HG02763 (cell line): ENCODE results near the gene HRH2.

Experiments
- ATAC-seq: cut with Tn5 transposase; IDR thresholded peaks from one replicate; pipeline ENCODE4 v1.9.1; 2021; ENCODE audit warnings: mild to moderate bottlenecking, moderate library complexity; ENCODE audit not compliant: unreplicated experiment

Gene HRH2

DNA sequence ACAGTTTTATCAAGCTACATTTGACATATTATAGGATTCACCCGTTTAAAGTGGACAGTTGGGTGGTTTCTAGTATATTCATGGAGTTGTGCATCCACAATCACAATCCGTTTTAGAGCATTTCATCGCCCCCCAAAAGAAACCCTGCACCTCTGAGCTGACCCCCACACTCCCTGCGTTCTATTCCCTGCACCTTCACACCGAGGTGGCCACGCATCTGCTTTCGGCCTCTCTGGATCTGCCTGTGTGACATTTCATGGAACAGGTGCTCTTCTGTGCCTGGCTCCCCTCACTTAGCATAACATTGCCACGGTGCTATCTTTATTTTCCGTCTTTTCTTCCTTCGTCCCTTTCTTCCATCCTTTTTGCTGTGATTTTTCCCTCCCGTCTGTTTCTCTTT lies 32.7 kb downstream of the HRH2 start:
- ATAC-seq: no peak

DNA sequence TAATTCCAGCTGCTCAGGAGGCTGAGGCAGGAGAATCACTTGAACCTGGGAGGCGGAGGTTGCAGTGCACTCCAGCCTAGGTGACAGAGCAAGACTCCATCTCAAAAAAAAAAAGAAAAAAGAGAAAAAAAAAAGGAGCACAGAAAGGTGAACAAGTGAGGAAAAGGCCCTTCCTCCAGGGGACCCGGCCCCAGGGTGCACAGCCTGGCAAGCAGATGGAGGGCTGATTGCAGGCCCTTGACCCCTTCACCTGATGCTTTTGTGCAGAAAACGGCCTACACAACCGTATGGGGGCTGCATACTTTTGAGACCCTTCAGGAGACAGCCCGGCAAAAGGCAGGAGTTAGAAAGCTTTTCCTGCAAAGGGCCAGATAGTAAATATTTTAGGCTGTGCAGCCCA lies 33.9 kb downstream of the HRH2 start:
- no peak for ATAC-seq

DNA sequence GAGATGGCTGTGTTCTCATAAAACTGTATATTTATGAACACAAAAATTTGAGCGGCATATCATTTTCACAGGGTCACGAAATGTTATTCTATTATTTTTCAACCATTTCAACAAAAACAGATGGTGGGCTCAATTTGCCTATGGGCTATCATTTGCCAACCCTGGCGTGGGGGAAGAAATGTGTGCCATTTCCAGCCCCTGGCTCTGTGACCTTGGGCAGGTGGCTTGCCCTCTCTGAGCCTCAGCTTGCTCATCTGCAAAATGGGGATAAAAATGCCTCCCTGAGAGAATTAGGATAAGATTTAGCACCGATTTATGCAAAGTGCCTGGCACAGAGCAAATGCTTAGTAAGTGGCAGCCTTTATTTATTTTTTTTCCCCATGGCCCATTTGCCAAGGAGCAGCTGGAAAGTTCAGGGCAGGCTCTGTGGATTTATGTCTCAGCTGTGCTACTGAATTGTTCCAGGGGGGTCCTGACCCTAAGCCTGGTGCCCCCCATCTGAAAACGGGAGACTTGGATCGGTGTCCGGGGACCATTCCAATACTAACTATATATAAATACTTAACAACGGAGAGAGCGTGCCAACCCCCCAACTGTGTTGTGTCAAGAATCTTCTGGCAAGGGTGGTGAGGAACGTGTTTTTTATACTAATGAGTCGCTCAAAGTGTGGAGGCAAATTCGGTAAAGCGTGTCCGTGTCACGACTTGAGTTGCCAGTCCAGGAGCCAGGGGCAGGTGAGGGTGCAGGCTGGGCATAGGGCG lies 34.5 kb downstream of the HRH2 start:
- no peak for ATAC-seq

DNA sequence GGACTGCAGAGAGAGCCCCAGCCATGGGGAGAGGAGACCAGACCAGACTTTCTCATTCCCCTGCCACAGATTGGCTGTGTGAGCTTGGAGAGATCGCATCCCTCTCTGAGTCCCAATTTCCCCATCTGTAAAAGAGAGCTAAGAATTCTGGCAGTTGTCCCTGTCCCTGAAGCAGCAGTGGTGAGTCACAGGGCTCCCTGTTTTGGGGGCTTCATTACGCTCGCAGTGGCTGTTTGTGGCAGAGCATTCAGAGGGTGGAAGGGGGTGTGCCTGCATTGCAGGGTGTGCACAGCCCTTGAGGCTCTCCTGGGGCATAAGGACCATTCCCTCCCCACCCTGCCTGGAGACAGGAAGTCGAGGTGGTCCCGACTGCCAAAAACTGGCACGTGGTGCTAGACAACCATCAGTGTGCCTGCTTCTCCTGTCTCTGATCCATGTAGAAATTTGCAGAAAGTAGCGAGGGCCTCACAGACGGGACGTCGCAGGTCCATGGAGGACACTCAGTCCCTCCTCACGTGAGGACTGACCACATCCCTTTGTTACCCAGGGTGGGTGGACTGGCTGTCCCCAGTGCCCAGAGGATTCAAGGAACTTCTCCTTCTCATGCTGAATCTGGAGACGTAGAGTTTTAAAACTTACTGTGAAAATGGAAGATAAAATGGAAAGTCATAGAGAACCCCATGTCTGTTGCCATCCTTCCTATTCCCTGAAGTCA lies 35.3 kb downstream of the HRH2 start:
- no peak for ATAC-seq

DNA sequence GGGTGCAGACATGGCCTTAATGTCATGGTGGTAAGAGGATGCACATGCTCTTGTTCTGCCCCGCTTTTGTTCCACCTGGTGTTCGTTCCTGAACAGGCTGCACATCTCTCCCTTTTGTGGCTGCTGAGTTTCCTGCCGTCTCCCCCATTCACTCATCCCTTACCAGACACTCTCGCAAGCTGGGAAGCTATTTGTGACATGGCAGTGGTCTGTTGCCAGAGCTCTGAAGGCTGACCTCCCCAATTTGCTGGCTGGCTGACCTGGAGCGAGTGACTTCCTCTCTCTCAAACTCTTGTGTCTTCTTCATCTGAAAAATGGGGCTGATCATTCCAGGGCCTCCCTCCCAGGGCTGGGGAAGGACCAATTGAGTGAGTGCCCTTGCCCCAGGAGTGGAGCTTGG lies 35.9 kb downstream of the HRH2 start:
- ATAC-seq: no peak

DNA sequence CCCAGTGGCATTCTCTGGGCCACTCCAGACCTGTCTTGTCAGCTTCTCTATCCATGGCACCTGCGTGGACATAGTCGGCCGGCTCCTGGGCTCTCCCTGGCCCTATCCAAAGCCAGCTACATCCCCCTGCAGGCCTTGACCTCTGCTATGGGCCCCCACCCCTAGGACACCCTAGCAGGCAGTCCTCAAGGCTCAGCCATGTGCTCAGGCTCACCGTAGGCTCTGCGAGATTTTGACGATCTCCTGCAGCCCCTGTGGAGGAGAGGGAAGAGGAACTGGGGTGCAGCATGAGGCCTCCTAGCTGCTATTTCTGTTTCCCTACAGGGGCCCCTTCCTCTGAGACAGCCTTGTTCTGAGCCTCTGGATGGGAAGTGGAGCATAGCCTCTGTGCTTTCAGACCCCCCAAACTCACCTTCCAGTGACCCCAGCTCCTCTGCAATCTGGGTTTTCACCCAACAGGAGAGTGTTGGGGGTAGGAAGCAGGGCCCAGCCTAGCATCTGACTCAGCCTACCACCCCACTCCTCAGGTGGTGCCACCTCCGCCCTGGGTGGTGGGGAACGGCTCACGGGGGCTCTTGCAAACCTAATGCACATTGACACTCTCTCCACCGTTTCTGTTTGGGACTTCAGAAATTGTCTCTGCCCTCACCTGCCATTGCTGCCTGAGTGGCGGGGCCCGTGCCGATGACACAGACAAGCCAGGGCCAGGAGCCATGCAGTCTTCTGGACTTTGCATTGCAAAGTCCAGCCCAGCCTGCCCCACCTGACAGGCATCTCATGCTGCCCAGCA lies 36.7 kb downstream of the HRH2 start:
- ATAC-seq: no peak

DNA sequence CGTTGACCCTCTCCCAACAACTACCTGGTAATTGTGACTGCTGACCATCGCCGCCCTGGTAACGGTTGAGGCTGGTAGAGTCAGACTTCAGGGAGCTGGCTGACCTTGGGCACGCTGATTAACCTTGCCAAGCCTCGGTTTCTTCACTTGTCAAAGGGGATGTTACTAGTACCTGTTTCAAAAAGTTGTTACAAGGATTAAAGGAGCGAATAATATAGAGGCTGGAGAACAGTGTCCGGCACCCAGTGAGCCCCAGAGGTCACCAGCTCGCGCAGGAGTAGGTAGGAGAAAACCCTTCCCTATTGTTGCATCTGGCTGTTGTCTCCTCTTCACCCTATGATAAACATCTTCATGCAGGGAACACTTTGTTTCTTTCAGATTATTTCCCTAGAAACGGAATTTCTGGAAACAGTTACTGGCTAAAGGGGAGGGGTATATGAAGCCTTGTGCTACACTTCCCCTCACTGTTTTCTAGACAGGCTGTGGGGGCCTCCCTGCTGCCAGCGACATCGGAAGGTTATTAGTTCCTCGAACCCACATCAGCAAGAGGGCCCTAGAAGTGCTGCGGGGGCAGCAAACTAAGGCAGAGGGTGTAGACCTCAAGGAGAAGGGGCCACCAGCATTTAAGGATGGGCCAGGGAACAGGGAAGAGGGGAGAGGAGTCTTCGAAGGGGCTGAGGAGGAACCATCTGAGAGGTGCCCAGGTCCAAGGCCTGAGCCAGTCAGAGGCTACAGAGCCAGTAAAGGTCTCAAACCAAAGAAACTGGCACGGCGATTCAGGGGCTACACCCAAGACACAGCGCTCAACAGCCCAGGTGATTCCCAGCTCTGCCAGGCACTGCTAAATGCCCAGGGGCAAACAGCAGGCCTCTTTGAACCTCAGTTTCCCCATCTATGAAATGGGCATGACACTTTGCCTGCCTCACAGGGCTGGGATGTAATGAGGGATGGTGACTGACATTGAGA lies 37.6 kb downstream of the HRH2 start:
- no peak for ATAC-seq

DNA sequence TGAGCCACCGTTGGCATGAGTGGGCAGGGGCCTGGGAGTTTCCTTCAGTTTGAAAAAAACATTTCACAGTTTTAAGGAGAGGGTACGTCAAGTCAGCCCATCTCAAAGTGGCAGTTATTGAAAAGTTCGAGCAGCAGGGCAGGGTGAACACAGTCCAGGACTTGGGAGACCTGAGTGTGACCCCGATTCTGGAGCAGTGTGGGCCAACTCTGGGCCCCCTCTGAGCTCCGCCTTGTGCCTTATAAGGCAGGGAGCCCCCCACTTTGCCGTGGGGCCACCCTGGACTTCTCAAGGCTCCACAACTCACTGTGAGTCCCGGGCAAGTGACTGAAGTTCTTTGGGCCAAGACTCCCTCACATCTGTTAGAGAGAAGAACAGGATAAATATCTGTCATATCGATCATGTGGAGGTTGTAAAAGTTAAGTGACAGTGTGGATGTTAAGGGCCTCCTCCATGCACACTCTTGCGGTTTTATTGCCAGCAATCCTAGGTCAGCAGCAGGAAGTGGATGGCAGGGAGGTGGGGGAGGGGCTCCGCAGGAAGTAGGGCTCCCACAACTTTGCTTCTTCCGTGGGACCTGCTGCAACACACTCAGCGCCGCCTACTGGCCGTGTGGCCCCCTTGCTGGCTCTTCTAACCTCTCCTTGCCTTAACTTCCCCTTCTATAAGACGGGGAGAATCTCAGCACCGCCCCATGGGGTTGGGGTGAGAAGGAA lies 38.4 kb downstream of the HRH2 start:
- no peak for ATAC-seq

DNA sequence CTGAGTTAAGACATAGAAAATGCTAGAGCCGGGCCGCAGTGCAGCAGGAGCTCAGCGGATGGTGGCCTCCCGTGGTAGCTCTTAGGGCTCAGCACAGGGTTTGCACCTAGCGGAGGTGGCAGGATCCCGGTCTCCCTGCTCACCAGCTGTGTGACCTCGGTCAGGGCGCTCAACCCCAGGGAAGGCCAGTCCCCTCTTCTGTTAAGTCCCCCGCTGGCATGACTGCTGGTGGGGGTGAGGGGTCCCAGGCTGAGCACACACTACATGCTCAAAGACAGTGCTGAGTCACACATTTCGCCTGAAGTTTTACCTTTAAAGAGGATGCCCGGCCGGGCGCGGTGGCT lies 39.0 kb downstream of the HRH2 start:
- ATAC-seq: no peak

DNA sequence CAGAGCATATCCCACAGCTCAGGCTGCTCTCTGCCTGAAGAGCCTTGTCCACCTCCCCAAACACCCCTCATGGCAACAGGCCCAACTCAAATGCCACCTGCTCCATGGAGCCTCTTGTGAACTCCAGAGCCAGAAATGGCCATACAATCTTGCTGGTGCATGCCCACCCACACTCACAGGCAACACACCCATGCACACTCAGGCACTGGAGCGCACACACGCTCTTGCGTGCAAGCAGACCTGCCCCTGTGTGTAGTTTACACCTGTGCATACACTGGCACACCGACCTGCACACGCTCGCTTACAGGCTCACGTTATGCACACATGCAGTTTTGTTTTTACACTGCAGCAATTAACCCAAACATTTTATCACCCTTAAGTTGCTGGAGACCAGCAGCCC lies 40.0 kb downstream of the HRH2 start:
- no peak for ATAC-seq

DNA sequence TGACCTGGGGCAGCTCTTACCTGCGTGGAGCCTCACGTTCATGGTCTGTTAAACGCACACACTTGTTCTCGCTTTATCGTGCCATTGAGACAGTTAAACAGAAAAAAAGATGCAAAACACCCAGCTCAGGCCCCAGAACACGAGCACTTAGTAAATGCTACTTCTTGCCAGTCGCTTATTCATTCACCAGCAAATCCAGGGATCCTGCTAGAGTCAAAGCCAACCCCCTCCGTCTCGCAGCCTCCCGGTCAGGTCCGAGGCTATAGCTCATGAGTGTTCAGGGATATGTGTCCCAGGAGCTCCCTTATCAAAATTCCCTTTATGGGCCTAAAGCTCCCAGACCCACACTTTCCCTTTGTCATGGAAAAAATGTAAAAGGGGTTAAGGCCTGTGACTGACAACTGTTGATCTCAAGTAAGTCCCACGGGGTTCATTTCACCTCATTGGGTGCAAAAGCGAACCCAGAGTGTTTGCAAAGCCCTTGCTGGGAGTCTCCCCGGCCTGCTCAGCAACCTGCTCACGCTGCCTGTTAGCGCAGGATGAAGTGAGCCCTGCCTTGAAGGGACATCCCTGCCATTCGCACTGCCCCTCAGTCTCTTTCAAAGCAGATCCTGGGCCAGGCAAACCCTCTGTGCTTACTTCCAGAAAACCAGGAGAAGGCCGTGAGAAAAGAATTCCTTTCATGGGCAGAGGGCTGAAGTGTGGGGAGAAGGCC lies 40.7 kb downstream of the HRH2 start:
- no peak for ATAC-seq

DNA sequence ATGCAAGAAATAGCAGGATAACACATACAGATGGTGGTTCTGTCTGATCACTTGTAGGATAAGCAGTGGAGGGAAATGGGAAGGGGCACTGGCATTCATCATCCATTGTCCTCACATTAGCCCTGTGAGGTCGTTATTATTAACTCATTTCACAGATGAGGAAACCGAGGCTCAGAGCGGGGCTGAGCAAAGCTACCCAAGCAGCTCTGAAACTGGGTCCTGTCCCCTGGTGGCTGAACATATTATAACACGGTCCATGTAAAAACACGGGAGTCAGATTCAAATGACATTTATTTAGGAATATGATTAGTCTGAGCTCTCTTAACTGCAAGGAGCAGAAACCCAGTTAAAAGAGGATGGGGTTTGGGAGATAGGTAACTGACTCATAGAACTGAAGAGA lies 43.1 kb downstream of the HRH2 start:
- no peak for ATAC-seq

DNA sequence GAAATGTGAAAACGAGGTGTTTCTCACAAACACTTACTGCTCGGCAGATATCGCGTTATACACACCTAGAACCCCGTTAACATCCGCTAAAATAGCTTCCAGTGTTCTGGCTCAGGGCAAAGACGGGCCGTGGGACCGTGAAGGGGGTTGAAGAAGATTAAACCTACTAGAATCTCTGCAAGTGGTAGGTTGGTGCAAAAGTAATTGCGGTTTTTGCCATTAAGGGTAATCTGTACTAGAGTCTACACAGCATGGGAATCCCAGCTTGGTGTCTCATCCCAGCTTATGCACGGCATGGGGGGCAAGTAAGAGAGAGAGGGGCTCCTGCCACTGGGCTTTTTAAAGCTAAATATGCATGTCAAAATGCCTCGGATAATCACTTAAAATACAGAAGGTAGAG lies 43.9 kb downstream of the HRH2 start:
- no peak for ATAC-seq

DNA sequence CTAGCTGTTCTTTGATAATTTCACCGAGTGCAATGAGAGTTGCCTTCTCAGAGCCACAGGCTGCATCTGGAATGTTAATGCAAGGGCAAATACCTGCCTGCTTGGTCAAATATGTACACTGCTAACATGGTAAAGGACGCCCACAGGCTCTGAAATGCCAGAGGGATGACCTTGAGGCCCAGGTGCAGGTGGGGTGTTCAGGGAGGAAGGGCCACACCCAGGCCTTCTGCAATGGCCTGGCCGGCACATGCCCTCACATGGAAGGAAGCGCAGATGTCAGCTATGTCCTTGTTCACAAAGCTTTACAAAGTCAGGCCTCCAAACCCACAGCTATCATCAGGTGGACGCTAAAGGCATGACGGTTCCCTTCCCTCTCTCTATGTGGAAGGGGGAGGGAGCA lies 48.6 kb downstream of the HRH2 start:
- no peak for ATAC-seq

DNA sequence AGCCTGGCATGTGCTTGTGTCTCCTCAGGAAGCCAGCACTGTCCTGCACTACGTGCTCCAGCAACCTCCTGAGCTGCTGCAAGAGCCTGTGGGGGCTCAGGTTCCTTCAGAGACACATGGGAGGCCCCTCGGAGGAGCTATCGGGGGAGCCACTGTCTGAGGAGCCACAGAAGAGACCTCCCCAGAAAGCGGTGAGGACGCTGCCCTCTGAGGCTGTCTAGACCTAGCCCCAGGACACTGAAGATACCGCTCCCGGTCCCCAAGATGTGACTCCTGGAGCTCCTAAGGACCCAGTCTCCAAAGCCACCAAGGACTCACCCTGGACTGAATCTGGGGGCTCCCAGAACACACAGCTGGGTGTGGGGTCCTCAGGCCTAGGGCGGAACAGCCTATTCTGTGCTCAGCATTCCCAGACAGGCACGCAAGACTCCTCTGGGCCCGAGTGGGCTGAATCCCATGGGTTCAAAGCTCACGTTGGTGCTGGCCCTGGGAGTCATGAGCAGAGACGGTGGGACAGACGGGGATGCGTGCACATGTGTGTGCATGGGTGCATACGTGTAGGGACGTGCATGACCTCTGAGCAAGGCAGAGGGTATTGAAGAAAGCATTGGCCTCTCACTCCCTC lies 50.0 kb downstream of the HRH2 start:
- ATAC-seq: no peak

DNA sequence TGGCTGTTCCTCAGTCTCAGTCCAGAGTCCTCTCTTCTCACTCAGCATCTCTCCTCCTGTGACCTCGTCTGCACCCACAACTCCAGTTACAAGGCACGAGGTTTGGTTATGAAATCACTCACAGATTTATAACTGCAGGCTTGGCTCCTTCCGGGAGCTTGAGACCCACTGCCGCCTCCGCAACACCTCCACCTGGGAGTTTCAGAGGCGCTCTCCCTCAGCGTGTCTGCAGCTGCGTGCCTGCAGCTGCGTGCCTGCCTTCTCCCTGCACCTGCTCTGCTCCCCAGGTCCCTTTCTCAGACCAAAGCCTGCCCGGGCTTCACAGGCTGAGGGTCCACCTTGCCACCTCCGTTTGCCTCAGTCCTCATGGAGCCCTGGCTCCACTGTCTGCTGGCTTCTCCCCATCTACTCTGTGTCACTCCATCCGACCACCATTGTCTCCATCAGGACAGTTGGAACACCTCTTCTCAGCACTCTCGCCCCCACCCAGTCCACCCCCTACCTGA lies 51.5 kb downstream of the HRH2 start:
- no peak for ATAC-seq

DNA sequence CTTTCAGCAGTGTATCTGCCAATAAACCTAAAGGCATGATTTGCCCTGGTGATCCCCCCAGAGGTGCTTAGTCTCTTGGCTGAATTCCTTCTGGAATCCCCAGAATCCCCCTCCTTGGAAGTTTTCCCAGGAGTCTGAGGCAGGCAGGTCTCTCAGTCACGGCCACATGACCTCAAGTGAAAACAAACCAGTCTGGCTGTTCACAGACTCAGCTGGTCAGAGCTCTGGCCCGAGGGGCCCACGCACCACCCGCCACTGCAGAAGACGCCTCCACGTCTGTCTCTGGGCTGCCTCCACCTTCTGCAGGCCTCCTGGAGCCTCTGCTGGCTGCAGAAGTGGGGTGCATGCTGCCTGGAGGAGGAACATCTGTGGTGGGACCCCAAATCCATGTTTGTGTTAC lies 52.5 kb downstream of the HRH2 start:
- ATAC-seq: no peak

DNA sequence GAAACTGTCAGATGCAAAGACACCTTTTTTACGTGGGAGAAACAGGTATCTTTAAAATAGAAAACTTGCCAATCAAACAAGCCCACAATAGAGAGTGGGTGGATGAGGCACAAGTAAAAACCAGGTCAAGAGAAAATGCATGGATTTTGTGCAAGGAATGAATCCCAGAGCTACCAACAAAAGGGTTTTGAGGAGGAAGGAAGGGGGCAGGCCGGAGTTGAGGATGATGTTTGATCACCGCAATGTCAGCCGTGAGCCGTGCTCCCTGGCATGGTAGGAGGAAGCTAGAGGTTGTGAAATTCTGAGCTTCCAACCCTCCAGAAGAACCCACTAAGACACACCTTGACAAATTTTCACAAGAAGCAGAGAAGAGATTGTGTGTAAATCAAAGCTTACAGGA lies 53.2 kb downstream of the HRH2 start:
- no peak for ATAC-seq
